K562 (cell line): Measurements from ENCODE around the gene CDH3. TPM values are rescaled to one million over a fixed set of nuclear protein-coding genes. Genes with fewer than 3 reads are reported as not detected.

Source experiments
- ATAC-seq: fragments of 200-7000 bp; cut with Tn5 transposase; 3 replicates; pipeline ENCODE4 v1.9.1; 2020; ENCODE audit warnings: moderate library complexity
- BruUV-seq: library from RNA; stranded (reverse); fragments of 400-500 nt; replicated peaks from 2 replicates; lab custom pipeline; 2021; lab: Mats Ljungman, UMichigan
- CTCF ChIA-PET: fragments of 300-600 bp; formaldehyde crosslinking; extraction: SDS; loops from one replicate; lab custom pipeline; 2021; ENCODE audit warnings: low intra/inter-chr PET ratio; lab: Yijun Ruan, JAX
- POLR2A ChIA-PET: fragments of 300-600, 350-650 bp; sonication (Branson Sonifier 250); formaldehyde crosslinking; extraction: SDS; loops from one replicate; lab custom pipeline; 2021; ENCODE audit warnings: antibody characterized with exemption, inconsistent platforms; lab: Yijun Ruan, JAX
- DNase-seq, 4 experiments: peaks; one replicate each; pipeline versions ENCODE4 v3.0.0 to v3.0.0-alpha.2; 2011 to 2018; ENCODE audit warnings: low spot score in 3 of 4, mixed read lengths in 3 of 4; ENCODE audit errors: extremely low read depth in 1 of 4
- FAIRE-seq: peaks from 2 replicates; lab custom pipeline; 2011; peaks lifted over from hg19 to GRCh38; lab: Jason Lieb, UNC
- H2AFZ ChIP-seq: 2 replicates; pipeline ENCODE4 v1.6.0; 2011; ENCODE audit warnings: low read depth, low read length, control low read depth, inconsistent platforms
- H3K27ac ChIP-seq: fragments of 200-600 bp; 3 replicates; pipeline ENCODE4 v1.8.0; 2011; ENCODE audit warnings: low read depth, mild to moderate bottlenecking, control low read depth, inconsistent platforms, low read length, moderate library complexity, mixed read lengths; ENCODE audit errors: extremely low read depth
- H3K27me3 ChIP-seq, 2 experiments: fragments of 300-600 bp in 1 of 2; 2 replicates in 1 of 2; 3 replicates in 1 of 2; pipeline versions ENCODE4 v1.6.0 to v1.8.0; 2011; ENCODE audit warnings: inconsistent platforms in 2 of 2, low read length in 2 of 2, mild to moderate bottlenecking in 1 of 2, mixed read lengths in 1 of 2, moderate library complexity in 1 of 2; ENCODE audit not compliant: control insufficient read depth in 2 of 2, insufficient read depth in 2 of 2
- H3K36me3 ChIP-seq: fragments of 300-600 bp; 3 replicates; pipeline ENCODE4 v1.8.0; 2011; ENCODE audit warnings: mild to moderate bottlenecking, low read length, inconsistent platforms; ENCODE audit not compliant: control insufficient read depth, insufficient read depth
- H3K4me1 ChIP-seq, 2 experiments: fragments of 200-600 bp in 1 of 2; replicated peaks in 1 of 2; 2 replicates in 1 of 2; 3 replicates in 1 of 2; pipeline versions ENCODE4 v1.5.1 to v1.8.0; 2011; ENCODE audit warnings: inconsistent platforms in 2 of 2, low read length in 2 of 2, mild to moderate bottlenecking in 1 of 2, mixed read lengths in 1 of 2, moderate library complexity in 1 of 2; ENCODE audit not compliant: control insufficient read depth in 2 of 2, insufficient read depth in 2 of 2
- H3K4me2 ChIP-seq: 2 replicates; pipeline ENCODE4 v1.6.1; 2011; ENCODE audit warnings: low read length, control low read depth, inconsistent platforms, mixed read lengths; ENCODE audit not compliant: insufficient read depth
- H3K4me3 ChIP-seq: fragments of 200-600 bp; sonication (generic), shearing (Covaris generic); 2 replicates; pipeline ENCODE4 v1.5.1; 2016; ENCODE audit warnings: control low read depth, inconsistent platforms
- H3K79me2 ChIP-seq: fragments of 200-600 bp; 3 replicates; pipeline ENCODE4 v1.8.0; 2011; ENCODE audit warnings: low read length, inconsistent platforms; ENCODE audit not compliant: control insufficient read depth, insufficient read depth
- H3K9ac ChIP-seq, 2 experiments: 2 replicates each; pipeline versions ENCODE4 v1.6.0 to v1.6.1; 2011; ENCODE audit warnings: low read depth in 2 of 2, low read length in 2 of 2, control low read depth in 1 of 2, inconsistent platforms in 1 of 2, mild to moderate bottlenecking in 1 of 2, mixed read lengths in 1 of 2; ENCODE audit not compliant: insufficient read depth in 1 of 2
- H3K9me1 ChIP-seq: one replicate; pipeline ENCODE4 v1.6.0; 2011; ENCODE audit warnings: inconsistent platforms, mild to moderate bottlenecking, low read length, moderate library complexity; ENCODE audit not compliant: control insufficient read depth, insufficient read depth
- H3K9me3 ChIP-seq: replicated peaks from 2 replicates; pipeline ENCODE4 v1.5.1; 2011; ENCODE audit warnings: low read depth, low read length, inconsistent platforms; ENCODE audit not compliant: control insufficient read depth, insufficient read depth
- H4K20me1 ChIP-seq: replicated peaks from 2 replicates; pipeline ENCODE4 v1.6.1; 2011; ENCODE audit warnings: low read length, inconsistent platforms, mixed read lengths; ENCODE audit not compliant: control insufficient read depth, insufficient read depth
- ATF2 ChIP-seq: sonication (generic); formaldehyde crosslinking; IDR thresholded peaks from 2 replicates; pipeline ENCODE4 v1.8.1; 2022; ENCODE audit warnings: missing genetic modification reagents
- BRD9 ChIP-seq: fragments of 450-650 bp; IDR thresholded peaks from 2 replicates; pipeline ENCODE4 v1.6.1; 2018; ENCODE audit warnings: low read depth; ENCODE audit not compliant: partially characterized antibody
- FUS ChIP-seq: fragments of 200-400 bp; formaldehyde crosslinking; optimal IDR thresholded peaks from 2 replicates; pipeline ENCODE3; 2017; ENCODE audit warnings: low read depth, low read length
- HDAC1 ChIP-seq, 2 experiments: fragments of 450-650 bp; IDR thresholded peaks; 2 replicates each; pipeline ENCODE4 v1.6.1; 2016 to 2017; ENCODE audit warnings: inconsistent platforms in 1 of 2, mild to moderate bottlenecking in 1 of 2, moderate library complexity in 1 of 2
- STAT5B ChIP-seq: fragments of 250-450 bp; sonication (Bioruptor Pico); IDR thresholded peaks from 2 replicates; pipeline ENCODE4 v1.8.0; 2021; ENCODE audit warnings: mild to moderate bottlenecking, inconsistent platforms
- ZBTB40 ChIP-seq, 2 experiments: fragments of 450-650 bp in 1 of 2; sonication (generic) in 1 of 2; formaldehyde crosslinking in 1 of 2; IDR thresholded peaks; 2 replicates each; pipeline versions ENCODE4 v1.7.1 to v1.9.0; 2016 to 2022; ENCODE audit warnings: inconsistent platforms in 1 of 2, mild to moderate bottlenecking in 1 of 2, missing genetic modification reagents in 1 of 2
- ZNF639 ChIP-seq, 2 experiments: fragments of 200-800 bp in 1 of 2; sonication (Bioruptor generic) in 1 of 2; sonication (generic) in 1 of 2; formaldehyde crosslinking in 1 of 2; IDR thresholded peaks in 1 of 2; conservative IDR thresholded peaks in 1 of 2; 2 replicates each; pipeline versions ENCODE4 v1.5.0 to v1.6.1; 2016 to 2020; ENCODE audit warnings: missing compliant biosample characterization in 1 of 2, missing genetic modification characterization in 1 of 2, missing genetic modification reagents in 1 of 2
- WGBS: fragments of 100-300 bp; shearing (Covaris generic); methylation state at CpG from one replicate; pipeline ENCODE4 v1.1.6; 2016; ENCODE audit warnings: low coverage, mixed read lengths; ENCODE audit not compliant: insufficient coverage; ENCODE audit errors: missing lambda C conversion rate; 5-methylcytosine and 5-hydroxymethylcytosine counted together
- in situ Hi-C: fragments of 300-500 bp; cut with MboI; formaldehyde crosslinking; loops from 4 replicates; pipeline ENCODE4 v1.15.0; 2018; ENCODE audit warnings: inconsistent platforms, mixed read lengths
- intact Hi-C: fragments of 100-400 bp; cut with micrococcal nuclease; formaldehyde crosslinking; loops from 2 replicates; pipeline ENCODE4 v1.14.2; 2022
- polyA plus RNA-seq, 8 experiments: library from polyadenylated mRNA; depleted of rRNA in 4 of 8; stranded (reverse) in 5 of 8; unstranded in 3 of 8; fragments of >200 nt; fragmentation: Nextera tagmentation in 2 of 8; fragmentation: Illumina TruSeq in 1 of 8; extraction: Ambion mirVana in 2 of 8; extraction: Trizol in 1 of 8; gene quantifications; 2 replicates each; pipeline versions ENCODE4 v1.2.1 to v1.2.3, GENCODE V29; 2011 to 2014; ENCODE audit warnings: inconsistent platforms in 1 of 8, missing spikeins in 1 of 8
- total RNA-seq, 7 experiments: library from RNA; depleted of rRNA in 6 of 7; stranded (reverse); fragments of >200 nt in 6 of 7; fragmentation: Illumina TruSeq in 2 of 7; extraction: Trizol in 2 of 7; gene quantifications; 2 replicates each; pipeline versions ENCODE4 v1.2.1 to v1.2.3, GENCODE V29; 2011 to 2021; ENCODE audit warnings: low replicate concordance in 1 of 7

CDH3 gene
- total and polyA plus RNA-seq, 9 of the 15 experiments (the other 6 are each of a cell fraction or from before 2014, with no cell fraction given) = 0.06 to 0.09 TPM; not detected in 7

GRCh38 chr16:68636818-68637217 lies 8.3 kb upstream of the CDH3 start:
- H2AFZ ChIP-seq = no peak overlapping the region
- CTCF ChIA-PET = no interaction called here
- BruUV-seq = no TSS peak

More at GRCh38 chr16:68636818-68637217, 8.3 kb upstream of the CDH3 start:
- H3K4me1 ChIP-seq = no peaks in the 10 kb centered on the region
- DNase-seq = no peak
- no peak overlapping the region for H3K4me2 ChIP-seq
- no peaks in the 10 kb centered on the region for H3K9me1 ChIP-seq
- POLR2A ChIA-PET = interaction anchor here (0.6 to 3.0 kb wide), 2 partner anchors 12 to 131 kb away, joined by 3 to 8 read pairs; no protein-coding TSS in a partner anchor
- ATAC-seq = no peak
- H3K27me3 ChIP-seq = peaks cover 7 to 27% of the 10 kb centered on the region in 2 experiments; a peak in 3 of 5 replicates
- 18% methylated on average over 1 of the region's 1 CpG for WGBS
- no peak overlapping the region for H3K9ac ChIP-seq
- H4K20me1 ChIP-seq = no peaks in the 10 kb centered on the region
- no peaks in the 10 kb centered on the region for H3K36me3 ChIP-seq
- H3K79me2 ChIP-seq = no peaks in the 10 kb centered on the region
- no peak for TF ChIP-seq HDAC1 (IDR thresholded peaks at IDR 0.05)
- no peak for TF ChIP-seq ZBTB40 (IDR thresholded peaks at IDR 0.05)
- no peak for TF ChIP-seq ZBTB40 (CRISPR knock-in tag; IDR thresholded peaks at IDR 0.05)
- TF ChIP-seq ZNF639 (CRISPR knock-in tag; conservative IDR thresholded peaks at IDR 0.05 in 1 of 2, IDR thresholded peaks at IDR 0.05 in 1 of 2) = no peak
- no peak for TF ChIP-seq ATF2
- TF ChIP-seq BRD9 = no peak
- TF ChIP-seq STAT5B (CRISPR knock-in tag) = no peak
- TF ChIP-seq FUS = no peak
- TF ChIP-seq, all 486 proteins: peak for 0
- no peak overlapping the region for H3K4me3 ChIP-seq
- in situ Hi-C loops (no loop called here), intact Hi-C loops (no loop called here)
- H3K27ac ChIP-seq = no peak overlapping the region
- FAIRE-seq = no peak
- H3K9me3 ChIP-seq = no peaks in the 10 kb centered on the region
